OCI-LY1 (cell line): ENCODE results near the gene MAST4.

Experiments used
- H2AFZ ChIP-seq: fragments of 200-600 bp; sonication (generic), shearing (Covaris generic); 2 replicates; pipeline ENCODE4 v1.6.0; 2014; ENCODE audit warnings: antibody characterized with exemption, mild to moderate bottlenecking, low read length
- H3F3A ChIP-seq: fragments of 200-600 bp; sonication (generic), shearing (Covaris generic); 2 replicates; pipeline ENCODE4 v1.6.0; 2014; ENCODE audit warnings: mild to moderate bottlenecking, antibody characterized with exemption, low read length, moderate library complexity; ENCODE audit not compliant: insufficient read depth
- H3K27ac ChIP-seq: fragments of 200-600 bp; sonication (generic); 2 replicates; pipeline ENCODE4 v1.5.1; 2014; ENCODE audit warnings: low read length, mixed run types, mild to moderate bottlenecking, low read depth; ENCODE audit not compliant: poor library complexity, severe bottlenecking
- H3K27me3 ChIP-seq: fragments of 200-600 bp; sonication (generic); 2 replicates; pipeline ENCODE4 v1.6.0; 2014; ENCODE audit warnings: antibody characterized with exemption, mild to moderate bottlenecking, low read length, moderate library complexity; ENCODE audit not compliant: insufficient read depth
- H3K36me3 ChIP-seq: fragments of 200-600 bp; sonication (generic); 2 replicates; pipeline ENCODE4 v1.6.1; 2014; ENCODE audit warnings: mild to moderate bottlenecking, antibody characterized with exemption, low read length, moderate library complexity, mixed read lengths; ENCODE audit not compliant: insufficient read depth
- H3K4me1 ChIP-seq: fragments of 200-600 bp; sonication (generic); 2 replicates; pipeline ENCODE4 v1.5.1; 2014; ENCODE audit warnings: mild to moderate bottlenecking, low read length, moderate library complexity; ENCODE audit not compliant: insufficient read depth, severe bottlenecking
- H3K4me2 ChIP-seq: fragments of 200-600 bp; sonication (generic), shearing (Covaris generic); 2 replicates; pipeline ENCODE4 v1.6.1; 2014; ENCODE audit warnings: low read length
- H3K4me3 ChIP-seq: fragments of 200-600 bp; sonication (generic); 2 replicates; pipeline ENCODE4 v1.5.1; 2014; ENCODE audit warnings: low read length, low read depth, mild to moderate bottlenecking, mixed read lengths; ENCODE audit not compliant: poor library complexity, severe bottlenecking
- H3K79me2 ChIP-seq: fragments of 200-600 bp; shearing (Covaris generic); 2 replicates; pipeline ENCODE4 v1.6.1; 2016; ENCODE audit warnings: mixed run types, low read length, mixed read lengths; ENCODE audit not compliant: insufficient read depth
- H3K9ac ChIP-seq: fragments of 200-600 bp; sonication (generic), shearing (Covaris generic); 2 replicates; pipeline ENCODE4 v1.6.1; 2014; ENCODE audit warnings: mild to moderate bottlenecking, low read length, mixed read lengths
- H3K9me2 ChIP-seq: fragments of 200-600 bp; sonication (generic), shearing (Covaris generic); 2 replicates; pipeline ENCODE4 v1.6.1; 2014; ENCODE audit warnings: low read depth, mild to moderate bottlenecking, low read length, mixed read lengths
- H3K9me3 ChIP-seq: fragments of 200-600 bp; shearing (Covaris generic); 2 replicates; pipeline ENCODE4 v1.6.1; 2014; ENCODE audit warnings: low read length, mixed read lengths
- H4K20me1 ChIP-seq: fragments of 200-600 bp; sonication (generic), shearing (Covaris generic); 2 replicates; pipeline ENCODE4 v1.6.0; 2016; ENCODE audit warnings: mild to moderate bottlenecking, low read length; ENCODE audit not compliant: insufficient read depth
- CTCF ChIP-seq: fragments of 200-600 bp; sonication (generic), shearing (Covaris generic); IDR thresholded peaks from 2 replicates; pipeline ENCODE4 v1.5.1; 2017; ENCODE audit warnings: mild to moderate bottlenecking, antibody characterized with exemption, low read length, moderate library complexity, mixed read lengths
- EZH2 ChIP-seq: fragments of 200-600 bp; sonication (generic), shearing (Covaris generic); IDR thresholded peaks from 2 replicates; pipeline ENCODE4 v1.8.0; 2017; ENCODE audit warnings: borderline replicate concordance, mixed run types, mild to moderate bottlenecking, antibody characterized with exemption, low read length, moderate library complexity, mixed read lengths

The MAST4 gene

GRCh38 chr5:67066815-67067214 is 470.6 kb downstream of the MAST4 start:
- Histone ChIP-seq H3K4me1 (no peaks in the 10 kb centered on the region), H3K9me2 (no peaks in the 10 kb centered on the region), H3K4me3 (no peak overlapping the region), H3F3A (no peaks in the 10 kb centered on the region), H3K79me2 (no peaks in the 10 kb centered on the region), H3K27me3 (no peaks in the 10 kb centered on the region), H2AFZ (no peak overlapping the region), H4K20me1 (no peaks in the 10 kb centered on the region), H3K9me3 (no peaks in the 10 kb centered on the region), H3K9ac (no peak overlapping the region), H3K4me2 (no peak overlapping the region), H3K36me3 (no peaks in the 10 kb centered on the region), H3K27ac (no peak overlapping the region)
- TF ChIP-seq EZH2 (no peak), CTCF (no peak)

DNA sequence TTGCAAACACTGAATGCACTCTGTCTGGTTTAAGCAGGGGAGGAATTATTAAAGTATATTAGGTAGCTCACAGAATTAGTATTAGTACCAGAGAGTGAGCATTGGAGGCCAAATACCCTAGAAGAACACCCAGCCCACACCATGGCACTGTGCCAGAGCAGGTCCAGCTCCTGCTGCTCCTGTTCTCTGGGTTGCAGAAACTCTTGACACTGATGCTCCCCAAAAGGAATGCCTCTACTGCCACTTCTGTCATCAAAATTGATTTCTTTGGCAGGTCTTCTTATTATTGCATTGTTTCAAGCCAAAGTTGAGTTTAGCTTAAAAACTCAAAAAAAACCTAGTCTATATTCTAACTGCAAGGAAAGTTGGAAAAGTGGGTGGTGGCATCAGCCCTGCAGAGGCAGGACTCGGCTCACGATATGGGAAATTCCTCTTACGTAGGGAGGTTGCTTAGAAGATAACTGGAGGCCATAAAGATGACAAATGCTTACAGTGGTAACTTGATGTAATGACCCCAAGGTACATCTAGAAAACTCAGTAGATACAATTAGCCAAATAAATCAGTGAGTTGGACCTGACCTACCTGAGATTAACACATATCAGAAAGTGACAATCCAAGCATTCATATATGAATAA is 477.0 kb downstream of the MAST4 start:
- H3K9me2 ChIP-seq = no peaks in the 10 kb centered on the region
- H3K27me3 ChIP-seq = no peaks in the 10 kb centered on the region
- no peak for TF ChIP-seq EZH2
- no peak for TF ChIP-seq CTCF
- no peaks in the 10 kb centered on the region for H3K36me3 ChIP-seq
- no peaks in the 10 kb centered on the region for H3K9me3 ChIP-seq
- H3K9ac ChIP-seq = no peak overlapping the region
- H3K4me1 ChIP-seq = no peaks in the 10 kb centered on the region
- no peak overlapping the region for H2AFZ ChIP-seq
- no peaks in the 10 kb centered on the region for H3F3A ChIP-seq
- H4K20me1 ChIP-seq = no peaks in the 10 kb centered on the region
- H3K27ac ChIP-seq = no peak overlapping the region
- H3K79me2 ChIP-seq = no peaks in the 10 kb centered on the region
- H3K4me2 ChIP-seq = no peak overlapping the region
- no peak overlapping the region for H3K4me3 ChIP-seq

DNA sequence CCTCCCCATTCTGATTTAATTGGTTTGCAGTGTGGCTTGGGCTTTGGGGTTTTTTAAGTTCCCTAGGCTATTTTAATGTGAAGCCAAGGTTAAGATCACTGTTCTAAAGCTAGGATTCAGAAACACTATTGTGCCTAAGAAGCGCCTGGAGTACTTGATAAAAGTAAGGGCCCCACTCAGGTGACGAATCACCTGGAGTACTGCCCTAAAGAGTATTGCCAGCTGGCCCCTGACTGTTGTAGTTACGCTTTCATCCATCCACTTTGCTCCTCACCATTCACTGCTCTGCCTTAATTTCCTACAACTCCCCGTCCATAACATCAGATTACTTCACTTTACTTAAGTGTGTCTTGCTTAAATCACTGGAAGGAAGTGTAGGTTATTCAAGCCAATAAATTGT is 481.1 kb downstream of the MAST4 start:
- Histone ChIP-seq H3K4me1 (no peaks in the 10 kb centered on the region), H3K27ac (no peak overlapping the region), H3K4me2 (no peak overlapping the region), H4K20me1 (no peaks in the 10 kb centered on the region), H3K27me3 (no peaks in the 10 kb centered on the region), H3K9me3 (no peaks in the 10 kb centered on the region), H3K79me2 (no peaks in the 10 kb centered on the region), H3F3A (no peaks in the 10 kb centered on the region), H3K36me3 (no peaks in the 10 kb centered on the region), H3K9ac (no peak overlapping the region), H2AFZ (no peak overlapping the region), H3K9me2 (no peaks in the 10 kb centered on the region), H3K4me3 (no peak overlapping the region)
- no peak for TF ChIP-seq EZH2
- TF ChIP-seq CTCF = no peak
